Stimulated activated CD4-positive, alpha-beta T cell treated with anti-CD3 and anti-CD28 coated beads, Interleukin-12 subunit alpha, Interleukin-12 subunit beta, amount 100 ng/mL, for 24 hours (primary cell): ENCODE measurements around the gene HAVCR1.

Experiments
- DNase-seq, 2 experiments: peaks; one replicate each; pipeline ENCODE4 v3.0.0-alpha.2; 2020; ENCODE audit warnings: low read depth in 2 of 2

HAVCR1 gene

DNA sequence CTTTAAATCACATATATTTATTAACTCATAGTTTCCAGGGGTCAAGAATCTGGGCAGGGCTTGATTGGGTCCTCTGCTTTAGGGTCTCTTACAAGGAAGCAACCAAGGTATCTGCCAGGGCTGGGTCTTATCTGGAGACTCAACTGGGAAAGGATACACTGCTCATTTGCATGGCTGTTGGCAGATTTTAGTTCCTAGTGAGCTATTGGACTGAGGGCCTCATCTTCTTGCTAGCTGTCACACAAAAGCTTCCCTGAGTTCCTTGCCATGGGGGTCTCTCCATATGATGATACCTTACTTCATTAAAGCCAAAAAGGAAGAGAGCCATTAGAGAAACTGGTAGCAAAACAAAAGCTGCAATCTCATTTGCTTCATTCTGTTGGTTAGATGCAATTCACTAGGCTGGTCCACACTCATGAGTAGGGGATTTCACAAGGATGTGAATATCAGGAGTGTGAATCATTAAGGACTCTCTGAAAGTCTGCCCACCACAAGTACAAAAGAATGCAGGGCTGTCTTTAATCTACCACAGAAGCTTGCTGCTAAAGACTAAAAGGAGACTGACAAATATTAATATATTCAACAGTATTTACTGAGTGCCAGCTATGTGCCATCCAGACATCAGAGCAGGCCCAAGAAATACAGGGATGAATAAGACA, 53.9 kb downstream of the HAVCR1 start:
- DNase-seq: no peak

DNA sequence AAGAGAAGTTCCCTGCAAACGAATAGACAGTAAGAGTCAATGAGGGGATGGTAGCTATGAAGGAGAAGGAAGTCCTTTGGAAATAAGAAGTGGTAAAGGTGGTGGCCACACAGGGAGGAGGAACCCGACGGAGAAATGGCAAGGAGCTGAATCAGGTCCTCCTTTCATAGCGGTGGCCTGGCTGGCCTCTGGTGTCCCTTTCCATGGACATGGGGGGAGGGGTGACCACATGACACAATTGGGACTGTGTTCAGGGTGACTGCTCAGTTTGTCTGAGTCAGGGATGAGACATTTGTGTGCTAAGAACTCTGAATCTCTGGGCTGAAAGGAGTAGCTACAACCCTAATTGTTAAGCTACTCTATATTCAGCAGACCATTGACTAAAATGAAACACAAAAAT, 67.2 kb downstream of the HAVCR1 start:
- DNase-seq: no peak

DNA sequence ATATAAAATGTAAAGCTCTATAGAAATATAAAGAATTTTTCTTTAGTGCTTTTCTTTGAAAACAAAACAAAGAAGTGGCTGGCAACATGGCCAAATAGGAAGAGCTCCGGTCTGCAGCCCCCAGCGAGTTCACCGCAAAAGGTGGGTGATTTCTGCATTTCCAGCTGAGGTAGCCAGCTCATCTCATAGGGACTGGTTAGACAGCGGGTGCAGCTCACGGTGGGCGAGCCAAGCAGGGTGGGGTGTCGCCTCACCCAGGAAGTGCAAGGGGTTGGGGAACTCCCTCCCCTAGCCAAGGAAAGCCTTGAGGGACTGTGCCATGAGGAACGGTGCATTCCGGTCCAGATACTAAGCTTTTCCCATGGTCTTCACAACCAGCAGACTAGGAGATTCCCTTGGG, 74.9 kb downstream of the HAVCR1 start:
- DNase-seq: no peak

DNA sequence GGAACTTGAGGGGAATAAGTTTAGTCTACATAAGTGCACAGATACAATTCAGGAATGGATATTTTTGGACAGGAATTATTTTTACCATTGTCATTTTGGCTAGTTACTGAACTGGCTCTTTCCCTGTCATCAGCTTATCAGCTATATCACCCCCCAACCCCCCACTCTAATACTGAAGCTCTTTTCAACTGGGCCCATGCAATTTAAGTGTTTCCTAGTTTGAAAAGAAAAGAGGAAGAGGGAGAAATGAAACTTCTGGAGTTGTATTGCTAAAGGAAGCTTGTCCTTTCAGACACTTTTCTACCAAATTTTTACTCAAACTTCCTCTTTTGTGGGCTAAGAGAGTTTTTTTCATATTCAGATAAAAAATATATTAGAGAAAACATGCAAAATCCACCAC, 77.4 kb downstream of the HAVCR1 start:
- no peak for DNase-seq
